DMS53 treated with DMSO at 0.1 percent for 48 hours (cell line): Measurements from ENCODE around the gene PEX12.
"Not testable (repeated sequence)": the region's sequence is repeated elsewhere in the genome, so short reads cannot be mapped to it uniquely, and the experiment has no call there.

Experiments used
- DNase-seq: peaks from one replicate; lab custom pipeline; 2025; ENCODE audit not compliant: unreplicated experiment; lab: John Stamatoyannopoulos, UW

PEX12 gene

GRCh38 chr17:35578929-35579432 lies 610 bp upstream of the PEX12 start:
- DNase-seq, result no peak

GRCh38 chr17:35577830-35578196 lies 558 bp downstream of the PEX12 start:
- no peak for DNase-seq

- DNase-seq, result no peak
Observed at GRCh38 chr17:35575759-35576158, 2.6 kb downstream of the PEX12 start.

- DNase-seq, result no peak
Observed at GRCh38 chr17:35569405-35569804, 9.0 kb downstream of the PEX12 start.

- no peak for DNase-seq
Observed at GRCh38 chr17:35568561-35568960, 9.8 kb downstream of the PEX12 start.

- no peak for DNase-seq
Observed at GRCh38 chr17:35566968-35567367, 11.4 kb downstream of the PEX12 start.

GRCh38 chr17:35563181-35563580 lies 15.2 kb downstream of the PEX12 start:
- DNase-seq, result not testable (repeated sequence)

- no peak for DNase-seq
Observed at GRCh38 chr17:35560703-35561102, 17.7 kb downstream of the PEX12 start, which contains the start of gene SLFN14. TSS of gene SLFN14 (minus strand) at chr17:35560819. CDS start at chr17:35558062, 2,757 bp downstream.

- DNase-seq, result no peak
Observed at GRCh38 chr17:35559495-35560210, 18.7 kb downstream of the PEX12 start.

- DNase-seq, result no peak
Observed at GRCh38 chr17:35557353-35557752, 21.0 kb downstream of the PEX12 start.

GRCh38 chr17:35555691-35556090 lies 22.7 kb downstream of the PEX12 start:
- DNase-seq, result no peak

- DNase-seq, result no peak
Observed at GRCh38 chr17:35554668-35555067, 23.7 kb downstream of the PEX12 start.

GRCh38 chr17:35553310-35553709 lies 25.1 kb downstream of the PEX12 start:
- no peak for DNase-seq

- DNase-seq, result no peak
Observed at GRCh38 chr17:35548978-35549377, 29.4 kb downstream of the PEX12 start.

- DNase-seq, result no peak
Observed at GRCh38 chr17:35548208-35548810, 30.1 kb downstream of the PEX12 start.

GRCh38 chr17:35546487-35546886 lies 31.9 kb downstream of the PEX12 start:
- DNase-seq, result no peak

- DNase-seq, result no peak
Observed at GRCh38 chr17:35545150-35545549, 33.2 kb downstream of the PEX12 start.

GRCh38 chr17:35543856-35544255 lies 34.5 kb downstream of the PEX12 start:
- DNase-seq, result no peak

GRCh38 chr17:35542990-35543389 lies 35.4 kb downstream of the PEX12 start:
- no peak for DNase-seq

GRCh38 chr17:35541434-35541833 lies 36.9 kb downstream of the PEX12 start:
- no peak for DNase-seq

- DNase-seq, result no peak
Observed at GRCh38 chr17:35540589-35541404, 37.6 kb downstream of the PEX12 start.

GRCh38 chr17:35539659-35540026 lies 38.7 kb downstream of the PEX12 start:
- DNase-seq, result no peak
